Osteocyte (in vitro differentiated cells): Measurements from ENCODE around the gene OR6J1. TPM values are rescaled to one million over a fixed set of nuclear protein-coding genes. Genes with fewer than 3 reads are reported as not detected.

Experiments
- DNase-seq: peaks from one replicate; pipeline ENCODE4 v3.0.0; 2021; ENCODE audit warnings: mixed read lengths; ENCODE audit not compliant: unreplicated experiment; ENCODE audit errors: extremely low spot score
- H3K27ac Mint-ChIP-seq: one replicate; pipeline ENCODE4 v1.8.0; 2021; ENCODE audit warnings: mild to moderate bottlenecking, mixed read lengths; ENCODE audit not compliant: unreplicated experiment
- H3K27me3 Mint-ChIP-seq: one replicate; pipeline ENCODE4 v1.8.0; 2021; ENCODE audit warnings: mixed read lengths; ENCODE audit not compliant: unreplicated experiment
- H3K36me3 Mint-ChIP-seq: one replicate; pipeline ENCODE4 v1.8.0; 2021; ENCODE audit warnings: mixed read lengths; ENCODE audit not compliant: unreplicated experiment
- H3K4me1 Mint-ChIP-seq: one replicate; pipeline ENCODE4 v1.8.0; 2021; ENCODE audit warnings: mixed read lengths; ENCODE audit not compliant: unreplicated experiment
- H3K4me3 Mint-ChIP-seq: one replicate; pipeline ENCODE4 v1.8.0; 2021; ENCODE audit warnings: mild to moderate bottlenecking, moderate library complexity, mixed read lengths; ENCODE audit not compliant: unreplicated experiment
- H3K9me3 Mint-ChIP-seq: one replicate; pipeline ENCODE4 v1.8.0; 2021; ENCODE audit warnings: mixed read lengths; ENCODE audit not compliant: unreplicated experiment
- CTCF ChIP-seq: fragments of 200-600 bp; sonication (generic); IDR thresholded peaks from 2 replicates; pipeline ENCODE4 v1.5.0; 2021; ENCODE audit warnings: antibody characterized with exemption, mild to moderate bottlenecking, moderate library complexity
- total RNA-seq: library from RNA; stranded (reverse); gene quantifications from 2 replicates; pipeline ENCODE4 v1.2.1, GENCODE V29; 2021

OR6J1 gene
- total RNA-seq, 1 donor from 2014 or later, result not detected

- TF ChIP-seq CTCF, result no peak
- peak overlapping the region; percentile 96 for H3K27ac Mint-ChIP-seq
These were observed 33.2 kb downstream of the OR6J1 start for GRCh38 chr14:22610931-22611330.

GRCh38 chr14:22607291-22607690, 36.9 kb downstream of the OR6J1 start:
- no peak for TF ChIP-seq CTCF
- H3K4me1 Mint-ChIP-seq, result peaks cover 8% of the 10 kb centered on the region
- no peak overlapping the region for H3K27ac Mint-ChIP-seq
- no peaks in the 10 kb centered on the region for H3K27me3 Mint-ChIP-seq
- peaks cover 69% of the 10 kb centered on the region for H3K36me3 Mint-ChIP-seq
- no peak for DNase-seq
- H3K4me3 Mint-ChIP-seq, result no peak overlapping the region
- H3K9me3 Mint-ChIP-seq, result no peaks in the 10 kb centered on the region

More at GRCh38 chr14:22610931-22611330, 33.2 kb downstream of the OR6J1 start:
- no peak for DNase-seq
- H3K36me3 Mint-ChIP-seq, result peaks cover 50% of the 10 kb centered on the region
- no peak overlapping the region for H3K4me3 Mint-ChIP-seq
- H3K27me3 Mint-ChIP-seq, result no peaks in the 10 kb centered on the region
- peaks cover 37% of the 10 kb centered on the region for H3K4me1 Mint-ChIP-seq
- no peaks in the 10 kb centered on the region for H3K9me3 Mint-ChIP-seq

GRCh38 chr14:22606380-22606779, 37.8 kb downstream of the OR6J1 start:
- H3K4me1 Mint-ChIP-seq, result peaks cover 6% of the 10 kb centered on the region
- peaks cover 67% of the 10 kb centered on the region for H3K36me3 Mint-ChIP-seq
- no peak overlapping the region for H3K4me3 Mint-ChIP-seq
- no peak for TF ChIP-seq CTCF
- no peak for DNase-seq
- no peaks in the 10 kb centered on the region for H3K9me3 Mint-ChIP-seq
- no peak overlapping the region for H3K27ac Mint-ChIP-seq
- H3K27me3 Mint-ChIP-seq, result no peaks in the 10 kb centered on the region

GRCh38 chr14:22602862-22603261, 41.3 kb downstream of the OR6J1 start:
- Mint-ChIP-seq H3K36me3 (peaks cover 44% of the 10 kb centered on the region), H3K9me3 (no peaks in the 10 kb centered on the region), H3K4me1 (peaks cover 31% of the 10 kb centered on the region), H3K4me3 (no peak overlapping the region), H3K27ac (peak overlapping the region; percentile 2), H3K27me3 (no peaks in the 10 kb centered on the region)
- TF ChIP-seq CTCF, result no peak
- no peak for DNase-seq

- no peak for DNase-seq
- H3K9me3 Mint-ChIP-seq, result no peaks in the 10 kb centered on the region
- H3K4me3 Mint-ChIP-seq, result no peak overlapping the region
- no peak overlapping the region for H3K27ac Mint-ChIP-seq
- no peak for TF ChIP-seq CTCF
- peaks cover 34% of the 10 kb centered on the region for H3K4me1 Mint-ChIP-seq
- peaks cover 39% of the 10 kb centered on the region for H3K36me3 Mint-ChIP-seq
- H3K27me3 Mint-ChIP-seq, result no peaks in the 10 kb centered on the region
These were observed 42.2 kb downstream of the OR6J1 start for GRCh38 chr14:22601996-22602395.
